Activated naive CD8-positive, alpha-beta T cell (primary cell): ENCODE measurements around the gene RAB10.

ENCODE experiments used
- H3K27ac Mint-ChIP-seq: one replicate; pipeline ENCODE4 v1.8.0; 2021; ENCODE audit warnings: mixed read lengths
- H3K27me3 Mint-ChIP-seq: one replicate; pipeline ENCODE4 v1.8.0; 2021; ENCODE audit warnings: mixed read lengths
- H3K36me3 Mint-ChIP-seq: one replicate; pipeline ENCODE4 v1.8.0; 2021; ENCODE audit warnings: mixed read lengths
- H3K4me1 Mint-ChIP-seq: one replicate; pipeline ENCODE4 v1.8.0; 2021; ENCODE audit warnings: low read depth, mixed read lengths
- H3K4me3 Mint-ChIP-seq: one replicate; pipeline ENCODE4 v1.8.0; 2021; ENCODE audit warnings: mild to moderate bottlenecking, mixed read lengths
- H3K9me3 Mint-ChIP-seq: one replicate; pipeline ENCODE4 v1.8.0; 2021; ENCODE audit warnings: low read depth, mixed read lengths

RAB10 gene

DNA sequence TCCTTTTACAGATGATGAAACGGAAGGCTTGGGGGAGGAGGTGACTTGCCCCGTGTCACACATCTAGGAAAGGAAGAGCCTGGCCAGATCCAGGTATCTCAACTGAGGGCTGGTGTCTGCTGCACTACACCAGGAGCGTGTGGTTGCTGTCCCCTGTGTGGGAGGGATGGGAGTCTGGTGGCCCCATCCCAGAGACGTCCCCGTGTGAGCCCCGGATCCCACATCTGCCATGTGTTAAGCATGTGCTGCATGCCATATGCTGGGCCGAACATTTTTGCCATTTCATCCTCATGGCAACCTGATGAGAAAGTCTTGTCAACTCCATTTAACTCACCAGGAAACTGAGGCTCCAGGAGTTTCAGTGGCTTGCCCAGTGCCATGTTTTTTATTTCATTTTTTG, 143.2 kb downstream of the RAB10 start:
- Mint-ChIP-seq H3K4me3 (no peak overlapping the region), H3K27ac (no peak overlapping the region), H3K9me3 (no peaks in the 10 kb centered on the region), H3K36me3 (peaks cover 7% of the 10 kb centered on the region), H3K4me1 (peaks cover 15% of the 10 kb centered on the region), H3K27me3 (peaks cover 29% of the 10 kb centered on the region)

DNA sequence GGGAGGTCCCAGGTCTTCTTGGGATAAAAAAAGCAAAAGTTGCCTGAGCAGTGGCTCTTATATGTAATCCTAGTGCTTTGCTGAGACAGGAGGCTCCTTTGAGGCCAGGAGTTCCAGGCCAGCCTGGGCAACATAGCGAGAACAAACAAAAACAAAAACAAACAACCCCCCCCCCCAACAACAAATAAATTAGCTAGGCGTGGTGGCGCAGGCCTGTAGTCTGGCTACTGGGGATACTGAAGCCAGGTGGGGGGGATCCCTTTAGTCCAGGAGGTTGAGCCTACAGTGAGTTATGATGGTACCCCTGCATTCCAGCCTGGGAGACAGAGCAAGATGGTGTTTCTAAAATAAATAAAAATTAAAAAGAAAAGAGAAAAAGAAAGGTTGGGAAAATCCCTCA, 144.4 kb downstream of the RAB10 start:
- Mint-ChIP-seq H3K4me3 (no peak overlapping the region), H3K9me3 (no peaks in the 10 kb centered on the region), H3K36me3 (peaks cover 7% of the 10 kb centered on the region), H3K27ac (no peak overlapping the region), H3K4me1 (peaks cover 13% of the 10 kb centered on the region), H3K27me3 (peaks cover 27% of the 10 kb centered on the region)

DNA sequence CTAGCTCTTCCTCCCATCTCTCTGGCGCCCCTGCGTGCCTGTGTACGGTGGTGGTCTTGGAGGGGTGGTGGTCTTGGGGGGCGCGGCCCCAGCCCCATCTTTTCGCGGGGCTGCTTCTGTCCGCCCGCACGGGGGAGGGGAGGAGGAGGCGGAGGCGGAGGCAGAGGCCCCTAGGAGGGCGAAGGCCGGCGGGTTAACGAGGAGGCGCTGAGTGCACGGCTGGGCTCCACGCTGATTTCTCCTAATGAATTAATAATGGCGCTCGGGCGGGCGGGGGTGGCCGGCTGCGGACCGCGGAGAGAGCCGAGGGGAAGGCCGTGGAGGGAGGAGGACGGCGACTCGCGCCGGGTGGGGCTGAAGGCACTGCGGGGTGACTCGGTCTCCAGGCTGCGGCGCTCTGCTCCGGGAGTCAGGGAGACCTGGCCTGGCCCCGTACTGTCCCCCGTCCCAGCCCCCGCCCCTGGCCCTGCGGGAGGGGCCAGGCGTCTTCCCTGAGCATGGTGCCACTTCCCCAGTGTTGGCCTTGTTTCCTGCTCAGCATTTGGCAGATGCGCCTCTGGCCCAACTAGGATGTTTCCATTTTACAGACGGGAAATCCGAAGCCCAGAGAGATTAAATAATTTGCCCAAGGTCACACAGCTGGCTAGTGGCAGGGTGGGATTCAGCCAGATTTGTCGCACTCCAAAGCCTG, 145.0 kb downstream of the RAB10 start:
- H3K4me3 Mint-ChIP-seq = peak overlapping the region; percentile 60
- no peaks in the 10 kb centered on the region for H3K9me3 Mint-ChIP-seq
- H3K4me1 Mint-ChIP-seq = peaks cover 16% of the 10 kb centered on the region
- peaks cover 27% of the 10 kb centered on the region for H3K27me3 Mint-ChIP-seq
- no peak overlapping the region for H3K27ac Mint-ChIP-seq
- peaks cover 7% of the 10 kb centered on the region for H3K36me3 Mint-ChIP-seq

DNA sequence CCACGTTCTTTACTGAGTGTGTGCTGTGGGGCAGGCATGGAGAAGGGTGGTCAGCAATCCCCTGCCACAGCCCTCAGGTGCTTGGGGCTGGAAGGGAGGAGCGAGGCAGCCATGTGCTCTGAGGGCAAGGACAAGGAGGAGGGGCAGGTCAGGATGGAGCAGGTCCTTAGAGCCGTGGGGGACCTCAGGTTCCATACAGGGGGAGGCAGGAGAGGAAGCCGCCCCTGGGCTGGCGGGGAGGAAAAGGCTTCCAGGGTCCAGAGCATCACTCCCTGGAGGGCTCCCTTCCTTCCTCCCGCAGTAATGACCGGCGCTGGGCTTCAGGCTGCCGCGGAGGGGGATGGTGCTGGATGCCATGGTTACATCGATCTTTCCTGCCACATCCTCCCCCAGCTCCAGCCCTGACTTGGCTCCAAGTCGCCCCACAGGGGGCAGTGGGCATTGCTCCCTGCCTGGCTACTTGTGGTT, 145.6 kb downstream of the RAB10 start:
- H3K4me3 Mint-ChIP-seq = peak overlapping the region; percentile 60
- no peak overlapping the region for H3K27ac Mint-ChIP-seq
- H3K9me3 Mint-ChIP-seq = no peaks in the 10 kb centered on the region
- peaks cover 4% of the 10 kb centered on the region for H3K36me3 Mint-ChIP-seq
- peaks cover 14% of the 10 kb centered on the region for H3K4me1 Mint-ChIP-seq
- H3K27me3 Mint-ChIP-seq = peaks cover 24% of the 10 kb centered on the region

DNA sequence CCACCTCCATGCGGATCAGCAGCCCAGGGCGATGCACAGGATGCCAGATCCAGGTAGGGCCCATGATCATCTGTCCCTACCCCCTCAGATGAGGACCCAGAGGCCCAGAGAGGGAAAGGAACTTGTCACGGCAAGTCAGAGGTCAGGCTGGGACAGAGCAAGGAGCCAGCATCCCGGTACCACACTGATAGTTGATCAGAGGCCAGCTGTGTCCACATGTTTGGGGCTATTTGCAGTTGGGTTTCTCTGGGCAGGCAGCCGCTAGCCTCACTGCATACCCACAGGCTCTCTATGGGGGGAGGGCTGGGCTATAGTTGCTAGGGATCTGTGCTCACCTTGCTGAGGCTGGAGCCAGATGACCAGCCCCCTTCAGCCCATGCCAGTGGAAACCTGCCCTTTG, 148.6 kb downstream of the RAB10 start:
- H3K27ac Mint-ChIP-seq = no peak overlapping the region

DNA sequence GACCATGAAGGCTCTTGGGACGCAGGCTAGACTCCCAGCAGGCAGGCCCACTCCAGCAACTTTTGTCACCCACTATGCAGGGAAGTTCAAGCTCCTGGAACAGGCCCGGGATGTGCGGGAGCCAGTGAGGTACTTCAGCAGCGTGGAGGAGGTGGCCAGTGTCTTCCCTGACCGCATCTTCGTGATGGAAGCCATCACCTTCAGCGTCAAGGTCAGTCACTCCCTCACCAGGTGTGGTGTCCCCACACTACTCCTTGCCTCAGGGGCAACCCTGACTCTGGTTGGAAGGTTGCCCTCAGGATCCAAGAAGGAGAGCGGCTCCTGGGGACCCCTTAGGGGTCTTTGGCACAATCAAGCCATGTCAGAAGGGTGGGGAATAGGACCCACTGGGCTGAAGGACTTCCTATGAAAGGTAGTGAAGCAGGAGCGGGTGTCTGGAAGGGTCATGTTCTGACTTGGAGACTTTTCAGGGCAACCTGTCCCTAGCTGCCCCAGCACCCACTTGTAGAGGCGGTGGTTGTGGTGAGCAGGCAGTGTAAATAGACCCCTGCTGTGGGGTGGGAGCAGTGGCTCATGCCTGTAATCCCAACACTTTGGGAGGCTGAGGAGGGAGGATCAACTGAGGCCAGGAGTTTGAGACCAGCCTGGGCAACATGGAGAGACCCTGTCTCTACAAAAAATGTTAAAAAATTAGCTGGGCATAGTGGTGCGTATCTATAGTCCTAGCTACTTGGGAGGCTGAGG, 149.2 kb downstream of the RAB10 start:
- peaks cover 2% of the 10 kb centered on the region for H3K36me3 Mint-ChIP-seq
- no peaks in the 10 kb centered on the region for H3K9me3 Mint-ChIP-seq
- peaks cover 18% of the 10 kb centered on the region for H3K27me3 Mint-ChIP-seq
- no peak overlapping the region for H3K4me3 Mint-ChIP-seq
- peaks cover 18% of the 10 kb centered on the region for H3K4me1 Mint-ChIP-seq
- peak overlapping the region; percentile 74 for H3K27ac Mint-ChIP-seq

More for the DNA sequence above, 148.6 kb downstream of the RAB10 start:
- Mint-ChIP-seq H3K4me3 (no peak overlapping the region), H3K9me3 (no peaks in the 10 kb centered on the region), H3K36me3 (peaks cover 2% of the 10 kb centered on the region), H3K4me1 (peaks cover 18% of the 10 kb centered on the region), H3K27me3 (peaks cover 18% of the 10 kb centered on the region)

DNA sequence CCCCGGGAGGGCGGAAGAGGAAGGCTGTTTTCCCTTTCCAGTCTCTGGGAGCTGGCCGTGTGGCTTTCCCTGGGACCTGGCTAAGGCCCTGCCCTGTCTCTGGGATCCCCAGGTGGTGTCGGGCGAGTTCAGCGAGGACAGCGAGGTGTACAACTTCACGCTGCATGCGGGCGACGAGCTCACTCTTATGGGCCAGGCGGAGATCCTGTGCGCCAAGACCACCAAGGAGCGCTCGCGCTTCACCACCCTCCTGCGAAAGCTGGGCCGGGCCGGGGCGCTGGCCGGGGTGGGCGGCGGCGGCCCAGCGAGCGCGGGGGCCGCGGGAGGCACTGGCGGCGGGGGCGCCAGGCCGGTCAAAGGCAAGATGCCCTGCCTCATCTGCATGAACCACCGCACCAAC, 150.2 kb downstream of the RAB10 start:
- Mint-ChIP-seq H3K9me3 (no peaks in the 10 kb centered on the region), H3K27me3 (peaks cover 17% of the 10 kb centered on the region), H3K27ac (peak overlapping the region; percentile 74), H3K4me1 (peaks cover 17% of the 10 kb centered on the region), H3K36me3 (peaks cover 2% of the 10 kb centered on the region), H3K4me3 (peak overlapping the region; percentile 78)

DNA sequence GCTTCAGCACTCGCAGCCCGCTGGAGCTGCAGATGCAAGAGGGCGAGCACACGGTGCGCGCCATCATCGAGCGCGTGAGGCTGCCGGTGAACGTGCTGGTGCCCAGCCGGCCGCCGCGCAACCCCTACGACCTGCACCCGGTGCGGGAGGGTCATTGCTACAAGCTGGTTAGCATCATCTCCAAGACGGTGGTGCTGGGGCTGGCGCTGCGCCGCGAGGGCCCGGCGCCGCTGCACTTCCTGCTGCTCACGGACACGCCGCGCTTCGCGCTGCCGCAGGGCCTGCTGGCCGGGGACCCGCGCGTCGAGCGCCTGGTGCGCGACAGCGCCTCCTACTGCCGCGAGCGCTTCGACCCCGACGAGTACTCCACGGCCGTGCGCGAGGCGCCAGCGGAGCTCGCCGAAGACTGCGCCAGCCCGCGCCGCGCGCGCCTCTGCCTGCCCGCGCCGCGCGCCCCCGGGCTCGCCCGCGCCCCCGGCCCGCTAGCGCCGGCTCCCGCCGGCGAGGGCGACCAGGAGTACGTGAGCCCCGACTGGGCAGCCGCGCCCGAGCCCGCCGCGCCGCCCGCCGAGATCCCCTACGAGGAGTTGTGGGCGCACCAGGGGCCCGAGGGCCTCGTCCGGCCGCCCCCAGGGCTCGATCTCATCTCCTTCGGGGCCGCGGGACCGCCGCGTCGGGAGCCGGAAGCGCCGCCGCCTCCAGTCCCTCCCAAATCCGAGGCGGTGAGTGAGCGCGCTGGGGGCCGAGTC, 150.8 kb downstream of the RAB10 start:
- peak overlapping the region; percentile 79 for H3K4me3 Mint-ChIP-seq
- no peaks in the 10 kb centered on the region for H3K9me3 Mint-ChIP-seq
- H3K27ac Mint-ChIP-seq = no peak overlapping the region
- peaks cover 14% of the 10 kb centered on the region for H3K27me3 Mint-ChIP-seq
- peaks cover 13% of the 10 kb centered on the region for H3K4me1 Mint-ChIP-seq
- H3K36me3 Mint-ChIP-seq = peaks cover 2% of the 10 kb centered on the region

DNA sequence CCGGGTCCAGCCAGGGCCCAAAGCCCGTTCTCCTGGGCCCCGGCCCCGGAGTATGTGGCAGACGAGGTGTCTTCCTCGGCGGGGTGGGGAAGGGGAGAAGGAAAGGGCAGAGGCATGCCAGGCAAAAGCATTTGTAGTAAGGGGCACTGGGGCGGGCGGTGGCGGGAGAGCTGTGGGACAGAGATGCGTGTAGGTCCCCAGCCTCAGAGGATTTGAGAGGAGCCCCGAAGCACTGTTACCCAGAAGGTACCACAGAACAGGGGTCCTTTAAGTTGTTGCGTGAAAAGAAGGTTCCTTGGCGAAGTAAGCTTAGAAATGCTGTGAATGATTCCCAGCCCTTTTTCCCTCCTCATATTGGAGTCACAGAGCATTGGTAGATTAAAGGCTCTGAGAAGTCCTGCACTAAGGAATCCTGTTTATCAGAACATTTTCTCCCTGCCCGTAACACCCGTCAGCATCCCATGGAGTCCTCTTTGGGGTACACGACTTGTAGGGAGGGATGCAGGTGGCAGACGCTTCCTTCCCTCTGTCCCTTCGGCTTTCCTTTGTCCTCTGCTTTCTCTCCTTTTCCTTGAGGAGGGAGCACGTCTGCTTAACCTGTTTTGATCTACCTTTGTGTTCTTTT, 151.5 kb downstream of the RAB10 start:
- H3K9me3 Mint-ChIP-seq = no peaks in the 10 kb centered on the region
- H3K27me3 Mint-ChIP-seq = peaks cover 10% of the 10 kb centered on the region
- H3K27ac Mint-ChIP-seq = peak overlapping the region; percentile 34
- peak overlapping the region; percentile 79 for H3K4me3 Mint-ChIP-seq
- H3K4me1 Mint-ChIP-seq = peaks cover 10% of the 10 kb centered on the region
- no peaks in the 10 kb centered on the region for H3K36me3 Mint-ChIP-seq

DNA sequence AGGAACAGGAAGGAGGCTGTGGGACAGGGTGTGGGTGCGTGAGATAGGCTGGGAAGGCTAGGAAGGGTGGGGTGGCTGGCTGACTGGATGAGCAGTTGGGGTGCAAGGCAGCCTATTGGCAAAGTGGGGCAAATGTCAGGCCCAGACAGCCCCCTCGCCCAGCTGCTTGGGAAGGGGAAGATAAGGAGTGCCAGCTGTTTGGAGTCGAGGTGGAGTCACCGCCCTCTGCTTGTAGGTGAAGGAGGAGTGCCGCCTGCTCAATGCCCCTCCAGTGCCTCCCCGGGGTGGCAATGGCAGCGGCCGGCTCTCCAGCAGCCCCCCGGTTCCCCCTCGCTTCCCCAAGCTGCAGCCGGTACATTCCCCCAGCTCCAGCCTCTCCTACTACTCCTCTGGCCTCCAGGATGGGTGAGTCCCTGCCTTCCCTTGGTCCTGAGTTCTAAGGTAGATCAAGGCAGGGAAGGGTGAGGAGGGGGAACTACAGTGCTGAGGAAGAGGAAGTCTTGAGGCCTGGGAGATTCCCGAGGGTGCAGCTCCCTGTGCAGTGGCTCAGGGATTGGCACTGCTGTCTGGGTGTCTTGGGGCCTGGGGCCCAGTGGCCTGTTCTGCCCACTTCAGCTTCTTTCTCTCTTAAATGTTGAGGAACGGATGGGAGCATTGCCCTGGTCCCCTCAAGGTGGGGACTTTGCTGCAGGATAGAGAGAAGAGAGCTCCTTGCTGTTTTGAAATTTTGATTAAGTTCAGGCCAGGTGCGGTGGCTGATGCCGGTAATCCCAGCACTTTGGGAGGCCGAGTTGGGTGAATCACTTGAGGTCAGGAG, 152.3 kb downstream of the RAB10 start:
- Mint-ChIP-seq H3K36me3 (no peaks in the 10 kb centered on the region), H3K4me1 (peaks cover 10% of the 10 kb centered on the region), H3K27ac (peak overlapping the region; percentile 34), H3K27me3 (peaks cover 3% of the 10 kb centered on the region), H3K4me3 (peak overlapping the region; percentile 79), H3K9me3 (no peaks in the 10 kb centered on the region)
